Right lobe of liver (tissue), 4 donors: Measurements from ENCODE around the gene TPM1.

Source experiments
- POLR2A ChIP-seq: fragments of 450-650 bp; IDR thresholded peaks from one replicate; pipeline ENCODE4 v1.6.1; 2017; ENCODE audit warnings: antibody characterized with exemption, mild to moderate bottlenecking
- TF ChIP-seq, protein P1 (sequence below), 4 donors: fragments of 200-600 bp in 3 of 4; fragments of 450-650 bp in 1 of 4; IDR thresholded peaks; one replicate each; pipeline versions ENCODE4 v1.5.1 to v1.8.0; 2016 to 2022; ENCODE audit warnings: antibody characterized with exemption in 4 of 4, mild to moderate bottlenecking in 2 of 4
- donor health status: DM: no; HTN: no; CAD: no.
- donor health status: DM: no; HTN: no; CAD: no.
- donor health status: DM: no; HTN: yes; CAD: no.

DNA sequence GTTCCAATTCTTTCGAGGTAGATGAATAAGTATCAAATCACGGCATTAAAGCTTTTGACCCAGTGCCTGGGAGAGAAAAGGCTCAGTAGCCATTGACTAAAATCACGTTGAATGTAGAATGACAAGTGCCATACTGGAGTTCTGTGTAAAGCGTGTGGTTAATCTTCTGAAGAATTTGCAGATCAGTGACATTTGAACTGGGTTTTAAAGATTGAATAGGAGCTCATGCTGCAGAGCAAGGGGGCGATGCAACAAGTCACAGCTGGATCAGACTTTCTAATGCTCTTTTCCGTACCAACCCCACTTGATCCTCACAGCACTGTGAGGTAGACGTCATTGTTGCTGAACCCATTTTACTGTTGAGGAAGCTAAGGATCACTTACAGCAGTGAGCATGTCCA is 49.5 kb upstream of the TPM1 start:
- TF ChIP-seq, protein P1, sequence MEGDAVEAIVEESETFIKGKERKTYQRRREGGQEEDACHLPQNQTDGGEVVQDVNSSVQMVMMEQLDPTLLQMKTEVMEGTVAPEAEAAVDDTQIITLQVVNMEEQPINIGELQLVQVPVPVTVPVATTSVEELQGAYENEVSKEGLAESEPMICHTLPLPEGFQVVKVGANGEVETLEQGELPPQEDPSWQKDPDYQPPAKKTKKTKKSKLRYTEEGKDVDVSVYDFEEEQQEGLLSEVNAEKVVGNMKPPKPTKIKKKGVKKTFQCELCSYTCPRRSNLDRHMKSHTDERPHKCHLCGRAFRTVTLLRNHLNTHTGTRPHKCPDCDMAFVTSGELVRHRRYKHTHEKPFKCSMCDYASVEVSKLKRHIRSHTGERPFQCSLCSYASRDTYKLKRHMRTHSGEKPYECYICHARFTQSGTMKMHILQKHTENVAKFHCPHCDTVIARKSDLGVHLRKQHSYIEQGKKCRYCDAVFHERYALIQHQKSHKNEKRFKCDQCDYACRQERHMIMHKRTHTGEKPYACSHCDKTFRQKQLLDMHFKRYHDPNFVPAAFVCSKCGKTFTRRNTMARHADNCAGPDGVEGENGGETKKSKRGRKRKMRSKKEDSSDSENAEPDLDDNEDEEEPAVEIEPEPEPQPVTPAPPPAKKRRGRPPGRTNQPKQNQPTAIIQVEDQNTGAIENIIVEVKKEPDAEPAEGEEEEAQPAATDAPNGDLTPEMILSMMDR (IDR thresholded peaks at IDR 0.05) = no peak
- TF ChIP-seq POLR2A = no peak
